Measurements from ENCODE around the gene TRPM2.

The TRPM2 gene

GRCh38 chr21:44353191-44353970, at the start of gene TRPM2:
Gene TRPM2 (plus strand): TSS chr21:44353621. CDS start chr21:44353701, 80 bp downstream.
- DNase-seq (ENCODE audit: low read depth in 2 of 2) = no peak

GRCh38 chr21:44304011-44304616, 49.3 kb upstream of the TRPM2 start:
- no peak for DNase-seq (ENCODE audit: low read depth in 2 of 2)

GRCh38 chr21:44304877-44305293, 48.5 kb upstream of the TRPM2 start:
- DNase-seq (ENCODE audit: low read depth in 2 of 2) = peak; percentile 25 to 30

GRCh38 chr21:44305691-44306090, 47.7 kb upstream of the TRPM2 start:
- no peak for DNase-seq (ENCODE audit: low read depth in 2 of 2)

- no peak for DNase-seq (ENCODE audit: low read depth in 2 of 2)
Measured at GRCh38 chr21:44306936-44307704, 46.3 kb upstream of the TRPM2 start.

GRCh38 chr21:44310628-44311507, 42.6 kb upstream of the TRPM2 start:
- no peak for DNase-seq (ENCODE audit: low read depth in 2 of 2)

- no peak for DNase-seq (ENCODE audit: low read depth in 2 of 2)
Measured at GRCh38 chr21:44312089-44312488, 41.3 kb upstream of the TRPM2 start.

- DNase-seq (ENCODE audit: low read depth in 2 of 2) = no peak
Measured at GRCh38 chr21:44312716-44313115, 40.7 kb upstream of the TRPM2 start.

- no peak for DNase-seq (ENCODE audit: low read depth in 2 of 2)
Measured at GRCh38 chr21:44313451-44313850, 40.0 kb upstream of the TRPM2 start.

GRCh38 chr21:44314128-44314527, 39.3 kb upstream of the TRPM2 start:
- DNase-seq (ENCODE audit: low read depth in 2 of 2) = no peak

GRCh38 chr21:44314561-44314960, 38.9 kb upstream of the TRPM2 start:
- no peak for DNase-seq (ENCODE audit: low read depth in 2 of 2)

GRCh38 chr21:44315691-44316203, 37.7 kb upstream of the TRPM2 start:
- no peak for DNase-seq (ENCODE audit: low read depth in 2 of 2)

GRCh38 chr21:44316277-44316900, 37.0 kb upstream of the TRPM2 start:
- no peak for DNase-seq (ENCODE audit: low read depth in 2 of 2)

- no peak for DNase-seq (ENCODE audit: low read depth in 2 of 2)
Measured at GRCh38 chr21:44317241-44317782, 36.1 kb upstream of the TRPM2 start.

- no peak for DNase-seq (ENCODE audit: low read depth in 2 of 2)
Measured at GRCh38 chr21:44317871-44318270, 35.5 kb upstream of the TRPM2 start.

- DNase-seq (ENCODE audit: low read depth in 2 of 2) = no peak
Measured at GRCh38 chr21:44318489-44319285, 34.7 kb upstream of the TRPM2 start.

- no peak for DNase-seq (ENCODE audit: low read depth in 2 of 2)
Measured at GRCh38 chr21:44319407-44320065, 33.9 kb upstream of the TRPM2 start.

GRCh38 chr21:44320847-44321246, 32.6 kb upstream of the TRPM2 start:
- no peak for DNase-seq (ENCODE audit: low read depth in 2 of 2)

GRCh38 chr21:44321846-44322450, 31.5 kb upstream of the TRPM2 start:
- no peak for DNase-seq (ENCODE audit: low read depth in 2 of 2)
